HS-5 (cell line): ENCODE results near the gene PKP4.

ENCODE experiments used
- DNase-seq: peaks from one replicate; pipeline ENCODE4 v3.0.0-alpha.2; 2012; ENCODE audit warnings: low read depth

Gene PKP4

DNA sequence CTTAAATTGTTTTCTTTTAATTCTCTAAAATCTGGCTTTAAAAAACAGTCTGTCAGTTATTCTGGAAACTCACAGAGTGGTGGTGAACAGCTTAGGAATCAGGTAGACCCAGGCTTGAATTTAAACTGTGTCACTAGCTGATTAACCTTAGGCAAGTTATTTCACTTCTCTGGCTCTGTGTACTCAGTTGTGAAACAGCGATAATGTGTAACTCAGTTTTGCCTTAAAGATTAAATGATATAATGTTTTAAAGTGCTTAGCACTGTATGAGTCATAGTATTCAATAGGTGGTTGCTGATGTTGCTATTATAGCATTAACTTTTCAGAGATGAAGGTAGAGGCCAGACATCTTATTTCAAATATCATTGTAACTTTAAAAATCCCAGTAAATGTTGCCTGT is 40.7 kb downstream of the PKP4 start:
- DNase-seq: no peak

DNA sequence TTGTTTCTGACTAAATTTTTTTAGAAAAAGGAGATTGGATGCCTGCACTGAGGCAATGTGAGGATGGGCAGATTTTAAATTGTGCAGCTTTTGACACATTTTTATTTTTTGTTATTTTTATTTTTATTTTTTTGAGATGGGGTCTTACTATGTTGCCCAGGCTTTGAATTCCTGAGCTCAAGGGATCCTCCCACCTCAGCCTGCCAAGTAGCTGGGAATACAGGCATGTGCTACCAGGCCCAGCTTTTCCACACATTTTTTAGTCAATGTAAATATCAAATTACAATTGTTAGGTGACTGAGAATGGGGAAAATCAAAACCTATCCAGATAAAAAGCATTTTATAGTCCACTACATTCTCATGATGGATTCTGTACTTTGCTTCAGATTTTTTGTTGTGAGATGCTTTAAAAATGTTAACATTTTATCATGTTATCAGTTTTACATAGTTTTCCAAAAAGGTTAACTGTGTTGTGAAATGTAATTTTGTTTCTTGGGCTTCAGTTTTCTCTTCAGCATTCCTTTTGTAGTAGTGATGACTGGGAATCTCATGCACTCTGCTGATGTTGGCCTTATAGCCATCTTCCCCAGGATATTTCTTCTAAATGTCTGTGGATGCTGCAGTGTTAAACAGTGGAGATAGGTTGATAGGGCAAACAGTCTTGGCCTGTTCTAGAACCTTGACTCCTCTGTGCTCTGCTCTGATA is 41.4 kb downstream of the PKP4 start:
- no peak for DNase-seq

DNA sequence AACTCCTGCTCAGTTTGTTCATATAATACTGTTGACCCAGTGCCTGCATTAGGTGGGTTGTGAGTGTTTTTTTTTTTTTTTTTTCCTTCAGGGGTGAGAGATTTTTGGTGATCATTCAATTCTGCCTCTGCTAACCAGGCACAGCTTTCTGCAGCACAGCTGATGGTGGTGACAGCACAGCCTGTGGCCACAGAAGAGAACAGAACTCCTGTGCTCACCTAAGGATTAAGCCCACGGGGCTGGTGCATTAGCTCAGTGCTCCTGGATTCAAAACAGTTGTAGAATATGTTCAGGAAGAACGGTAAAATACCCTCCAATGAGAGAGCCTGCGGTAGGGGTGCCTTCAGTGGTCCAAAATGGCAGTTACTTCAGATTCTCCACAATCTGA is 42.0 kb downstream of the PKP4 start:
- no peak for DNase-seq

DNA sequence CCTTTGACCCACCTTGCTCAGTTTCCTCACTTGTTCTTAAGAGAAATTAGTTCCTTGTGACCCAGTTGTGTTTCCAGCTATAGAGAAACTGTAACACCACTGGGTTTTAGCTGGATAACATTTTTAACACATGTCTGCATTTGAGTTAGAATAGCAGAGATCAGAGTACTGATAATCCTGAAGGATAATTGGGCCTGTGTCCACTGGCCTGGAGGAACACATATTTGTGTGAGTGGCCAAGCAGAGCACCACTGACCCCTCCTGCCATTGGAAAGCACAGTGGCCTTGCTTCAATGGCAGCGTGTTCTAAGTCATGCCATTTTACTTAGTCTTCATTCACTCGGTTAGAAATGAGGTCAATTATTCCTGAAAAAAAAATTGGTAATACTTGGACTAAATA is 42.6 kb downstream of the PKP4 start:
- DNase-seq: no peak

DNA sequence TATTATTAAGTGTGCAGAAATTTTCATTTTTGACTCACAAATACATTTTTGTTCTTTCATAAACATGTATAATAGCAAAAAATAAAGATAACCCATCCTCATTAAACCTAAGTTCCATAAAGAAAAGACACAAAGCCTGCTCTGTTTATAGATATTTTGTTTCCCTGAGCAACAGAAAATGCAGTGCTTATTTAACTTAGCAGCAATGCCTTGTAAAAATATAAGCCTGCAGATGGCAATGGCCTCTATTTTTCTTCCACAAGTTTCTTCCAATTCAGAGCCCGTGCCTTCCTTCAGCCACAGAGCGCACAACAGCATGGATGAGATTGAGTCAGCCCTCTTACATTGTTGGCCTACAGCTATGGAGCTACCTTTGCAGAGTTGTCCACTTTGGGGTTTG is 43.6 kb downstream of the PKP4 start:
- DNase-seq: no peak

DNA sequence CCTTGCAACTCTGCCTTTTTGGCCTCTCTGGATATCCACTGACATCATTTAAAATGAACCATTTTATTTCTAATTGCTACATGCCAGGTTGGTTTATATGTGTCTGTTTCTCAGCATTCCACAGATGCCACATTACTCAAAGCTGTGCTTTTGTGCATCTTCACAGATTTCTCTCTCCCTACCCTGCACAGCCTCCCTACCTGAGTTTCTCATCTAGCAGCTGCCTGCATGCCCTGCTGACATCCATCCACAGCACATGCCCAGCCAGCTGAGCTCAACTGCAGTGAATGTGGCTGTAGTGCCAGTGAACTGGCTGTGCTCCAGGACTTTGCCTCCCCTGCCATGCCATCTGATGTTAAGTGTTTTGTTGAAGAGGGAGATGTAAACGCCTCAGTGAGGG is 44.5 kb downstream of the PKP4 start:
- DNase-seq: no peak

DNA sequence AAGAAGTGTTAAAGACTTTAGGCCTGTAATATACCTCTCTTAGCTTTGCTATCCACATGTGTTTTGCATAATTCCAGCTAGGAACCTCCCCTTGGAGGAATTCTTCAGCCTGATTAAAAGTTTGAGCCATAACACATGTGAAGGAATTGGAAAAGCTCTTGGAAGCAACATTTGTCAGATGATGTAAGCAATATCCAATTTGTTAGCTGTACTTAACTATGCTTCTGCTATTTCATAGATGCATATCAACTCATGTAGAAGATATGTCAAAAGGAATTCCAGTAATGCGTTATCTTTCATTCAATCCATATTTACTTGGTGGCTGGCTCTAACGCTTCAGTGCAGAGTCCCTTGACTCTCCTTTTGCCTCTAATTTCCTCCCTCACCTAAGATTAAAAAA is 46.2 kb downstream of the PKP4 start:
- peak; percentile 93 for DNase-seq

DNA sequence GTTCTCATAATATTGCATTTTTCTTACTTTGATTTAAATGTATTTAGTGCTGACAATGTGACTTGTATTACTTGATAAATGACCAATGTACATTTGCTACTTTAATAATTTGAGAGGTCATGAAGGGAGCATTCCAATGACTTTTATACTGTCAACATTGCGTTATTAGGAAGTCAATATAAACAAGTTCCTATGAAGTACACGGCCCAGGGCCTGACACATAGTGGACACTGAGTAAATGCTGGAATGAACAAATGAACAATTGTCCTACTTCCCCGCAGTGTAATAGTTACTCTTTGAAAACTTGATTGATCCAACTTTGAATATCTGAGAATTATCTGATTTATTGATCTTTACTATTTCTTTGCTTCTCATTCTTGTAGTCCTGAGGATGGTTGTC is 47.3 kb downstream of the PKP4 start:
- DNase-seq: no peak

DNA sequence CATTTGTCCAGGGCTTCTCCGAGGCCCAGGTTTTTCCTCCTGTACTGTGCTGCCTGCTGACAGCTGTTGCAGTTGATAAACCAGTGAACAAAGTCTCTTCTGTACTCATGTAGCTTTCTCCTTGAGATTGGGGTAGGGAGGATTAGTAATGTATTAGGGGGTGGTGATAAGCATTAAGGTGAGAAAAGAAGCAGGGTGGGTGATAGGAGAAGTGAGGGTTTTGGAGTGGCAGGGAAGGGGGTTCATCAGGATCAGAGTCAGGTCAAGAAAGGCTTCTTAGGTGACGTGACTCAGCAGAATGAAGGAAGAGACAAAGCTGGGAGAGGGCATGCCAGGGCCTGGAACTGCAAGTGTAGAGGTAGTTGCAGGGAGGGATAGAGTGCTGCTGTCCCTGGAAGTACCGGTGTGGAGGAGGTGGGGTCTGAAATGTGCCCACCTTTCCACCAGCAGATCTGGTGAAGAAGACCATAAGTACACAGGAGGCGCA is 48.7 kb downstream of the PKP4 start:
- no peak for DNase-seq

DNA sequence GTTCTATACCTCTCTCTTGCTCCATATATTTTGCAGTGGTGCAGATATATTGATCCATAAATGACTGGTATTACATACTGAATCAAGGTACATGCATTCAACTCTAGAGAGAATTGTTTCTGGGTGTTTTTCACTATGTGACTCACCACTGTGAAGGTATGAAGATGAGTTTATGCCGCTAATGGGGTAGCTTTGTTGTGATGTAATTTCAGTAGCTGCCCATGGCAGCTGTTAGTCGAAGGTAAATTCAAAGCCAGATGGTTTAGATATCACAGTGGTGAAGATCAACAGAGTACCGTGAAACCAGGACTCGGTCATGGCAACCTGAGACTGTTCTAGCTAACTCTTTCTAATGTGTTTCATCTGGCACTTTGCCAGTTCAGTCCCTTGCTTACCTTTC is 50.4 kb downstream of the PKP4 start:
- no peak for DNase-seq

DNA sequence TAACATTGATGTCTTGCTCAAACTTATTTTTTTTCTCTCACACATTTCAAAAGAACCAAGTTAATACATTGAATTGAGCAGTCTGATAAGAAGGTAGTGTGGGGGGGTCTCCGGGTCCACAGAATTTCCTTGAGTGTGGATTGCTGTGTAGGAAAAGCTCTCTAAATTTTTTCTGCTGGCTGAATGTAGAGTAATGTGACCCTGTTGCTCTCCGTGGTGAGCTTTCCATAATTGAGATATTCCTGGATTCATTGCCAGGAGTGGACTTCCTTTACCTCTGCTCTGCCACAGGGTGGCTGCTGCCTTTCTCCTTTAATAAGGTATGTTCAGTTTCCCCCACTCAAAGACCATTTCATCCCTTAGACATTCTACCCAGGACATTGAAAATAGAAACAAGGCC is 50.9 kb downstream of the PKP4 start:
- no peak for DNase-seq

DNA sequence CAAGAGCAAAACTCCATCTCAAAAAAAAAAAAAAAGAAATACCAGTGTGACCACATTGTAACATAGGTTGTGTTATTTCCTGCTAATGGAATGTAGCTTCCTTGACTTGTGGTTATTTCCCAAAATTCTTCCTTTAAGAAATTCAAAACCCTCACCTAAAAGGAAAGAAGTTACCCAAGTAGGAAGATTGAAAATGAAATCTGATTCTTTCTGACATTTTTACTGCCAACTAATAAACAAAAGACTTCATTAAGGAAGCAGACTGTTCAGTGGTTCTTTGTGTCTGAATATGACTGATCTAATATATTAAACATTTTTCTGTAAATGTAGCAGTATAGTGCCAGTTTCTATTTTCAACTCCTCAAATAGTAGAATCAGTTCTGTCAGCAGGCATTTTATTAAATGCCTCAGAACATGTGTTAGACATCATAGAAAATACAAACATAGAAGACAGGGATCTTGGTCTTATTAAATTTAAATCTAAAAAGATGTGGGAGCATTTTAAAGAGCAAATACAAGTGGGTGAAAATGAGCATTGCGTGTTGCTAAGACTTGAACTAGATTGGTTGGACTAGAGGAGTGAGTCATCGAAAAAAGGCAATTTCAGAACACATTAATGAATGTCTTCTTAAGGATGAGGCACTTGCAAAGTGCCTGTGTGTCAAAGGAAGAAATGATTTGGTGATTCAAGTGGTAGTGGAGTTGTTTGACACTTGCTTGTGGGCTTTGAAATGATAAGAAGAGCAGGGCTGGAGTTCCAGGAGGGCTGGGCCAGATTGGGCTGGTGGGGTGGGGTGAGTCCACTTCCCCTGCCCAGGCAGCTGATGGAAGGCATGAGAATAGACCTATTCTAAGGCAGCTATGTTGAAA is 53.4 kb downstream of the PKP4 start:
- no peak for DNase-seq

DNA sequence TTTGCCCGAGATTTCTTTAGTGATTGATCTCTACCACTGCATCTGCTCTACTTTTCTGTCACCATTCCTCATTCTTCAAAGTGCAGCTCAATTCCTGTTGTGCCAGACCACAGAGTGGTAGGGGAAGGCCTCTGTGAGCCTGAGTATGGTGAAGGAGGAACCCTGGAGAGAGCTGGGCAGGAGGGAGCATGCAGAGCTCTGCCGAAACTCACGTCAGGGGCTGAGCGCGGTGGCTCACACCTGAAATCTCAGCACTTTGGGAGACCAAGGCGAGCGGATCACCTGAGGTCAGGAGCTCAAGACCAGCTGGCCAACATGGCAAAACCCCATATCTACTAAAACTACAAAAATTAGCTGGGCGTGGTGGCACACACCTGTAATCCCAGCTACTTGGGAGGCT is 54.1 kb downstream of the PKP4 start:
- DNase-seq: no peak

DNA sequence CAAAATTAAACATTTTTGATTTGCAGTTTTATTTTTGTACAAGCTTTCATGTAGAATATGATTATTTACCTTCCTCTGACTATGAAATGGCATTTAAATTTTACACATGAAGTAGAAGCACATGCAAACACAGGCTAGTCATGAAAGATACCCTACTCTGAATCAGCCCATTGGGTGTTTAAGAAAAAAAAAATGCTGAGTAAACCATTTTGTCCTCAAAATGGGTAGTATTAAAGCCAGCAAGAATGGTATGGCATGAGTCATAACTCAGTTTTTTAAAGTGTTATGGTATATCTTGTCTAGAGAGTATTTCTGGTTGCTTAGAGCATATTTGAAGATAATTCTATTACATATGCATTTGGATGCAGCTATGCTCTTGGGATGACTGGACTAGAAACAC is 55.0 kb downstream of the PKP4 start:
- DNase-seq: no peak

DNA sequence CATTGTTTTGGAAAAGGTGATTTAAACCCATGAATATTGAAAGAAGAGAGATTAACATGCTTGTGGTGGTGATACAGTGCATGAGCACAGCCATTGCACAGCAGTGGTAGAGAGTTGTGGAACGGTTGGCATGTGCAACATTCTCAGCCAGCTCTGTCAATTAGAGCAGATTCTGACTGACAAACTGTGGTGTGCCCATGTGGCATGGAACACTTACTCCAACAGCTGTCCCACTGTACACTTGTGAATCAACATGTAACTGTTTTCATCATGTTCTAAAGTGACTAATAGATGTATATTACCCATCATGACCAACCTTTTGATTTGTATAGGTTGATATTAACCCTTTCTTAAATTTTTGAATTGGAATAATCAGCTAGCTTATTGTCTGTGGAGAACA is 55.6 kb downstream of the PKP4 start:
- no peak for DNase-seq

DNA sequence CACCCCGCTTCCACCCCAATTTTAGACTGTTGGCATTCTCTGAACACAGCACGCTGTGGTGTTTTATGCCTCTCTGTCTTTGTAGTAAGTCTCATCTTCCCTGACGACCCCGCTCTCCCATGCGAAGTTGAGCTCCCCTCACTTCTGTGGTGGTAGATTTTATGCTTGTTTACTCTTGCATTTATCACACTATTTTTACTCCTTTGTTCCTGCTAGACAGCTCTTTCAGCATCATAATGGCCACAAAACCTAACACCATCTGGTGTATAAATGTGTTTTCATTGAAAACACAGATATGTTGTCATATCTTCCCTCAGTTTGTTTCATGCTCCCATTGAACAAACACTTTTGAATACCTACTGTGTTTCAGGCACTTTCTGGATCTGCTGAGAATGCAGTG is 57.1 kb downstream of the PKP4 start:
- no peak for DNase-seq

DNA sequence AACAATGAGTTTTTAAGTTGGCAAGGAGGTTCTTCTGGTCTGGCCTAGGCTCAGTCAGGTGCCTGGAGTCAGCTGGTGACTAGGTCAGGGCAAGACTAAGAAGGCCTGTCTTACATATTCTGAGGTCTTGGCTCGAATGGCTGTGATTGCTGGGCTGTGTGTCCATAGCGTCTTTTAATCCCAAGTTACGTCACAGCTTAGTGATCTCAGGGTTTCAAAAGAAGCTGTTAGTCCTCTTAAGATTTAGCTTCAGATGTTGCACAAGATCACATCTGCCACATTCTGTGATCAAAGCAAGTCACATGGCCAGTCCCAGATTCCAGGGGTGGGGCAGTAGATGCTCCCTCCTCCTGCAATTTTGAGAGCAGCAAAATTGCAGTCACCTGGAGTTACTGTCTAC is 61.3 kb downstream of the PKP4 start:
- DNase-seq: no peak

DNA sequence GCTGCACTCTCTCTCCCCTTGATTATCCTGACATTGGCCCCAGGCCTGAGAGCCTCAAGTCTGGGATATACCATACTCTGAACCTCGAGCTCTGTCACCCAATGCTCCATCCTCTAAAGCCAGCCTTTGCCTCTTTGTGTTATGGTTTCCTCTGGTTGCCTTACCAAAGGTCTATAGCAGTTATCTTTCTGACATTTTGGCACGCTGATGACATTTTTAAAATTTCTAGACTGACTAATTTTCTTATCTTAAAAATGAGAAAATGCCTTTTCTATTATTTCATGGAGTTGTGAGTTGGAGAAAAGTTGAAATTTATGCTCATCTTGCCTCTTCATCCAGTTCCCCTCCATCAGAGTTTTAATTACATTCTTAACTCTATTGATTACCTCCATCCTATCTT is 62.7 kb downstream of the PKP4 start:
- DNase-seq: no peak

DNA sequence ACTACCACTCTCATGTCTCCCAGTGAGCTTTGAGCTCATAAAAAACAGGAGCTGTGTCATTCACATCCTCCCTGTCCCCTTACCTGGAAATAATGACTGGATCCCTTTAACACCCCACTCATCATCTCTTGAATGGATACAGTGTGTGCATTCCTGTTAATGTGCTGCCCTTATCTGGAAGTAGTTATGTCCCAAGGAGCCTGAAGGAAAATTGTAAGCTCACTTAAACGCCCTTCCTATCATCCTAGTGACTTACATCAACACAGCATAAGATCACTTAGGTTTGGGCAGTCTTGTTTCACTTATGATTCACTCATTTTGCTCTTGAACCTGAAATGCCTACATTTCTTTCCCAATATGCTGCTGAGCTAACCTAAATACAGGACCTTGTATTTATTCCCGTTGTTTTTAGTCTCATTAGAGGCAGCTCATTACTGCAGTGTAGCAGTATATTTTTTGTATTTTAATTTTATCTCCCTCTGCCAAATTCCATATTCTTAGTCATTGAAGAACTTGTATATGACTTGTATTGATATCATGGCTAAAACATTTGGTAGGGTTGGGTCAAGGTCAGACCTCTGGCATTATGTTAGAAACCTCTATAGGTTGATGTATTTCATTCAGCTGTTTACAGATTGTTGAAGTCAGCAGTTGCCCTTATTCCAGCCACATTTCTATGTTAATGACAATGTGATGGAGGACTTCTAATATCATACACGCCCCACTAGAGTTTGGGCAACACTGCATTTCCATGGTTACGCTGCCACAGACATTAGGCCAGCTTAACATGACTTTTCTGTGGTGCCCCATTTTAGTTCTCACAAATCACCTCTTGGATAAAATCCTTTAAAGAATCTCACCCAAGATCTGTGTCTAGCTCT is 72.9 kb downstream of the PKP4 start:
- peak; percentile 56 for DNase-seq

DNA sequence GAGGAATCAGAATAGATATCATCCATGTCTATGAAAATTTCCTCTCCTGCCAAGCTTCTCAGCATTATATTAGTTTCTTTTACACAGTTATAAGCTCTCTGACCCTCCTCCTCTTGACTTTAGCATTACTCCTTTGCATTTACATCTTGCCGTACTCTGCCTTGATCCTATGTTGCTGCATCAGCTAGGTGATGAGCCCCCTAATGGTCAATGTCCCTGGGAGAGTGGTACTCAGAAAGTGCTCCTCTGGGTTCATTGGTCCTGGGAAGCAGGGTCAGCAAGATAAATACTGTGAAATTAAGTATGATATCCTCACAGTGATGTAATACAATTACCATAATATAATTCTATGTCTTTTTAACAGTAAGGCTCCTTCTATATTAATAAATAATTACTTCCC is 74.1 kb downstream of the PKP4 start:
- no peak for DNase-seq

DNA sequence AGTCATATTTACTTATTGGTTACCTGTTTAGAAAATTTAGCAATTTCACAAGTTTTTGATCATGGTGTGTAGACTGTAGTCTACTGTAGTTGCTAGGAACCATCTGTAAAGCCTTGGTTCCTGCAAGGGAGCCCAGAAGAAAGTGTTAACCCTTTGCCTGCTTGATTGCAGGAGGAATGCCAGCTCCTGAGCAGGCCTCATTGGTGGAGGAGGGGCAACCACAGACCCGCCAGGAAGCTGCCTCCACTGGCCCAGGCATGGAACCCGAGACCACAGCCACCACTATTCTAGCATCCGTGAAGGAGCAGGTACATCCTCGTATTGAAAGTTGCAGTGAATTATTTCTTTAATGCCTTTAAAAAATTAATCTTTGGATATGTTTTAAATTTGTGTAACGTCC is 76.3 kb downstream of the PKP4 start:
- DNase-seq: no peak

DNA sequence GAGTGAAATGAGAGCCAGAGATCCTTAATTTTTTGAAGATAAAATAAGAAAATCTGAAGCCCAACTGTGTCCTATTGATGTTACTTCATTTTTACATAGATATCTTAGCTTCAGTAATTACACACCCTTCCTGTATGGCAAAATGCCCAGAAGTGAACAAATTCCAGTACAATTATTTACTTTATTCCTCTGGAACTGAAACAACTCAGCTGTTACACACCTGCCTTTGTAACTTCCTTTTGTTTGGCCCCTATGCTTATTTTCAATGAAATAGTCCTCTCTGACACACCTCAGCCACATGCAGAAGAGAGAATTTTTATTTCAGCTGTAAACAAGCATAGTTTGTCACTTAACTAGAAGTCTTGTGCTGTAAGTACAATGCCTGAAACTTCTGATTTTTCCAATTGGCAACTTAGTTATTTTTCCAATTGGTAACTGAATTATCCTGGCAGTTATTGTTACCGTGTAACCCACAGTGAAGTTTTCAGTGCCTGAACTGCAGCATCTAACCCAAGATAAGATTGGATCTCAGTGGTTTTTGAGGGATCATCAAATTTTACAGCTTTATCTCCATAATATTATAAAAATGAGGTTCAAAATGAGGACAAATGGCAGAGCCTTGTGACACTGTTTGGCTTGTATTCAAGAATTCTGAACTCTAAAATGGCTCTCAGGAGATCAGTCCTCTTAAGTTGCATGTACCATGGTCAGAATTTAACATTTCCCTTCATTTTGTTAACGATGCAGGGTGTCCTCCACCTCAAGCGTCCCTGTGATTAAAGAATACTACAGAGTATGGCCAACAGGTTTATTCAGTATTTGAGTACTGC is 82.6 kb downstream of the PKP4 start:
- peak; percentile 69 for DNase-seq
